Uterus (tissue), 2 donors: ENCODE measurements around the gene TSGA10IP.

Source experiments
- CTCF ChIP-seq, 4 experiments: fragments of 200-600 bp in 2 of 4; fragments of 450-650 bp in 2 of 4; sonication (generic) in 2 of 4; IDR thresholded peaks; one replicate each; pipeline ENCODE4 v1.5.1; 2016 to 2019; ENCODE audit warnings: antibody characterized with exemption in 4 of 4, mild to moderate bottlenecking in 2 of 4, moderate library complexity in 1 of 4
- POLR2A ChIP-seq, 2 donors: fragments of 450-650 bp; IDR thresholded peaks; one replicate each; pipeline ENCODE4 v1.6.1; 2016; ENCODE audit warnings: antibody characterized with exemption in 2 of 2, mild to moderate bottlenecking in 1 of 2, moderate library complexity in 1 of 2

- TF ChIP-seq CTCF (IDR thresholded peaks at IDR 0.05) (no peak), POLR2A (IDR thresholded peaks at IDR 0.05) (no peak)
Measured at GRCh38 chr11:65947603-65948125, 2.4 kb downstream of the TSGA10IP start.
